Skin of body (tissue), 2 donors: Measurements from ENCODE around the gene GPR137C. TPM values are rescaled to one million over a fixed set of nuclear protein-coding genes. Genes with fewer than 3 reads are reported as not detected.

ENCODE experiments used
- DNase-seq: peaks from one replicate; lab custom pipeline; 2025; lab: John Stamatoyannopoulos, UW
- total RNA-seq: library from RNA; depleted of rRNA; stranded (reverse); fragments of >200 nt; gene quantifications from one replicate; pipeline ENCODE4 v1.2.3, GENCODE V29; 2014

The GPR137C gene
- total RNA-seq: 3.0 TPM

- peak; percentile 99 for DNase-seq
These were observed at the start of gene GPR137C, which contains the start of gene TXNDC16 for GRCh38 chr14:52552063-52552988. Gene GPR137C (plus strand): TSS chr14:52552836. CDS start chr14:52553148, 312 bp downstream. Gene TXNDC16 (minus strand): TSS chr14:52552505. CDS start chr14:52543557, 8,948 bp downstream.

DNA sequence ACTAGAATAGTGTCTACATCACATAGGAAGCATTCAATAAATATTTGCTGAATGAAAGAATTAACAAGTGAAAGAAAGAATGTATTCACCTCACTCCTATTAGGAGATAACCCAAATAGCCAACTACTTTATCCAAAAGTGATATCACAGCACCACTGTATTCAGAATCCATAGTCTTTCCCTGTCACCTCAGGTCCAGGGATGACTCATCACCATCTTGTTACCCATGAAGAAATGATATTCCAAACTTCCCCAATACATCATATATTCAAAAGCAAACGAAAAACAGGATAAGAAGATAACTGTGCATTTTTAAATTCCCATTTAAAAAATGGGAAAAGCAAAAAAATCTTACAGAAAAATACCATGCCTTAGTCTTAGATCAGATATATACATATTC is 39.4 kb upstream of the GPR137C start:
- DNase-seq: no peak

- DNase-seq: no peak
These were observed 38.4 kb upstream of the GPR137C start for GRCh38 chr14:52514046-52514811.

GRCh38 chr14:52522033-52522432 is 30.6 kb upstream of the GPR137C start:
- no peak for DNase-seq

DNA sequence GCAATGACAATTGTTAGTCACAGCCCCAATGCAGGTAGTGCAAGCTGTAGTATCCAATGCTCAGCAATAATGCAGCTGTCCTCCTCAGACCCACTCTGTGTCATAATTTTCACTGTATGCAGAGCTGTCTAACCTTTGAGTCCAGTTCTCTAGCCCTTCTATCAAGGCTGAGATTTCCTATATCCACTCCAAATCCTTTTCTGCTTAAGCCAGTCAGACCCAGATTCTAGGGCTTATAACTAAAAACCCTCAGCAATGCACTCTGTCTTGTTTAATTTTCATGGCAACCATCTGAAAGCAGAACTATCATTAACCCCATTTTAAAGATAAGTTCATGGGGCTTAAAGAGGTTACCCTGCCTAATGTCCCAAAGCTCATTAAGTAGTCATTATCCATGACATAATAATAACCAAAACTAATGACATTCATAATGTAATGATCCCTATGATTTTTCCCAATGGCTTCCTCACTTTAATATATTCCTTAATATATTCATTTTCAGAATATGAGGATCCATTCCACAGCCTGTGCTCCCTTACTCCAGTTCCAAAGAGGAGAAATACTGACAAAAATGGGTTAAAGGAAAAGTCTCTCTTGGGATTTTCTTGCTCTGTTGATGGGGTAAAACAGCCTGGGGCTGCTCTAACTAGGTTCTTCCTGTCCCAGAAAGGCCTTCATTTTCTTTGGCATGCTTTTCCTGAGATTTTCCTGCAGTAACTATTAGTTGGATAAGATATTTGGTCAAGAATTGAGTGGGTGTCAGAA is 29.9 kb upstream of the GPR137C start:
- DNase-seq: no peak

GRCh38 chr14:52527052-52527451 is 25.6 kb upstream of the GPR137C start:
- DNase-seq: no peak

- no peak for DNase-seq
These were observed 21.2 kb upstream of the GPR137C start for GRCh38 chr14:52531481-52531880.

DNA sequence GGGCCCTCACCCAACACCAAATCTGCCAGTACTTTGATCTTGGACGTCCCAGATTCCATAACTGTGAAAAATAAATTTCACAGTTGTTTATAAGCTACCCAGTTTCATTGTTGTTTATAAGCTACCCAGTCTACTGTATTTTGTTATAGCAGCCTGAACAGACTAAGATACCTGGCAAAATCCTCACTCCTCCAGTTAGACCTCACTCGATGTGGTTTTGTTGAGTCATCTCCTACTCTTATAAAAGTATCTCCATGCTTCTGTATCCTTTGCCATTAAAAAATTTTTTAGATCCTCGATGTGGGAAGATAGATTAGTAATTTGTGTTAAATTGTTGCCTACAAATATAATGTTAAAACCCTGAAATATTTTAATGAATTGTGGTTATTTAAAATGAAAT is 16.4 kb upstream of the GPR137C start:
- DNase-seq: no peak

- no peak for DNase-seq
These were observed 14.0 kb upstream of the GPR137C start for GRCh38 chr14:52538623-52539022.

GRCh38 chr14:52545584-52546317 is 6.9 kb upstream of the GPR137C start:
- no peak for DNase-seq

- no peak for DNase-seq
These were observed 6.3 kb upstream of the GPR137C start for GRCh38 chr14:52546318-52546670.

DNA sequence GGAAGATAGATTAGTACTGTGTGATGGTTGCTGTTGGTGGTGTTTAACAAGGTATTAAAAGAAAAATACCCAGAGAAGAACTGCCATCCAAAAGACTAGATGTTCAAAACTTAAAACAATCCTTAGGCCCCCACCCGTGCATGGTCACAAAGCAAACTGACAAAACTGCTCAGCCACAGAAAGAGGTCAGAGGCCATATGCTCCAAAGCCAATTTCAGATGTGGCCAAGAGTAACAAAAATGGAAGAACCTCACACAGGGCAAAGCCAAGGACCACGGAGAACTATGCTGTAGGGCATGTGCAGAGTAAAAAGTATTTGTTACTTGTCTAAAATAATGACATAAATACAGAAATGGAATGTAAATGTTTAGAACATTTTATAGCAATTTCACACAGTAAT is 5.6 kb upstream of the GPR137C start:
- DNase-seq: no peak

- DNase-seq: no peak
These were observed 5.1 kb upstream of the GPR137C start for GRCh38 chr14:52547526-52547925.

- DNase-seq: no peak
These were observed 2.0 kb upstream of the GPR137C start for GRCh38 chr14:52550661-52551060.

GRCh38 chr14:52551205-52551604 is 1.4 kb upstream of the GPR137C start:
- DNase-seq: no peak

DNA sequence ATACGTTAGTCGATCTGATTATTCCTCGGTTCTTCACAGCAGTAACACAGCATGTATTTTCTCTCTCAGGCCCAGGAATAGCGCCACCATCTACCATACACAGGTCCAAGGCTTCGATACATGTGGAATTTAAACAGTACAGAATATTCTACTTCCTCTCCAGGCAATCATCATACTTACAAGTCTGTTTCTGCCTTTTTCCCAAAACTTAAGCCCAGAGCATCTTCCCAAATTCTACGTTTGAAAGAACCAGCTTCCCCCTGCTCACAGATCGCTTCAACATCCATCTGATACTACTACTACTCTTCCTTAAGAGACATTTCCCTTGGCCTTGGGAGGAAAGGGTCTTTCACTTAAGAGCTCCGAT is 957 bp upstream of the GPR137C start:
- peak; percentile 24 for DNase-seq

DNA sequence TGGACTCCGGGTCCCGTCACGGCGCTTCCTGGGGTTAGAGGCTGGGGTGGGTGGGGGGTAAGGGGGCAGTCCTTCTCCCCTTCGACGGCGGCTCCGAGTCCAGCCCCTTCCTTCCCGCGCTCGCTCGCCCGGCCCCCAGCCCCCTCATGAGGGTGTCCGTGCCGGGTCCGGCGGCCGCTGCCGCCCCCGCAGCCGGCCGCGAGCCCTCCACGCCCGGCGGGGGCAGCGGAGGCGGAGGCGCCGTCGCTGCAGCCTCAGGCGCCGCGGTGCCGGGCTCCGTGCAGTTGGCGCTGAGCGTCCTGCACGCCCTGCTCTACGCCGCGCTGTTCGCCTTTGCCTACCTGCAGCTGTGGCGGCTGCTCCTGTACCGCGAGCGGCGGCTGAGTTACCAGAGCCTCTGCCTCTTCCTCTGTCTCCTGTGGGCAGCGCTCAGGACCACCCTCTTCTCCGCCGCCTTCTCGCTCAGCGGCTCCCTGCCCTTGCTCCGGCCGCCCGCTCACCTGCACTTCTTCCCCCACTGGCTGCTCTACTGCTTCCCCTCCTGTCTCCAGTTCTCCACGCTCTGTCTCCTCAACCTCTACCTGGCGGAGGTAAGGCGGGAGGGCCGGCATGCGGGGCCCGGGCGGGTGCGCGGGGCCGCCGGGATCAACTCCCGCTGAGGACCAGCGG is 500 bp downstream of the GPR137C start:
- no peak for DNase-seq

- DNase-seq: peak; percentile 86
These were observed 1.3 kb downstream of the GPR137C start for GRCh38 chr14:52553671-52554575.

DNA sequence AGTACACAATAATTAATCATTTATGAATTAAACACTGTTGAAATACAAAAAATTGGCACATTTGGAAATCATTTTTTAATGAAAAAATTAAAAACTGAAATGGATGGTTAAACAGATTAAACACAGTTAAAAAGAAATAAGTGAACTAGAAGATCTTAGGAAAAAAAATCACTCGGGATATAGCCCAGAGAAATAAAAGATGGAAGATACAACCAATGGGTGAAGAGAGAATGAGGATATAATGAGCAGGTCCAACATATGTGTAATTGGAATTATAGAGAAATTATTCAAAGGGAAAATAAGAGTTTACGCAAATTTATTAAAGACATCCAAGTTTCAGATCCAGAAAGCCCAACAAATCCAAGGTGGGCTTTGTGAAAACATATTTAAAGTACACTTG is 6.1 kb downstream of the GPR137C start:
- no peak for DNase-seq
